NCI-H2196 (cell line): ENCODE results near the gene MKS1.

ENCODE experiments used
- DNase-seq: peaks from one replicate; lab custom pipeline; 2025; ENCODE audit not compliant: unreplicated experiment; lab: John Stamatoyannopoulos, UW

The MKS1 gene

DNA sequence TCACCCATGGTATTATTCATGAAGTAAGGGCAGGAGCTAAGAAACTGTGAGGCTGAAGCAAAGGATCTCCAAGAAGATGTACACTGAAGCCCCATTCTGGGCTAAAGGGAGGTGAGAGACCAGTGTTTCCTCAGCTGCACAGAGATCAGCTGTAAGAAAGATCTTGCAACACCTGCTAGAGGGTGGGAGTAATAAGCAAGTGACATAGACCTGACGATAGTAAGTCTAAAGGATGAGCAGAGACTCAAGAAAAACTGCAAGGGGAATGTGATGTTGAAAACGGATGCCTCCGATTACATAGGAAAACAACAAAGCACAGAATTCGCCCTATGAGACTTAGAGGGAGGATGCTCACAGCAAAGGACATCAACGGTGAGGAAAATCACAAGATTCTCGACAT lies 52.4 kb downstream of the MKS1 start, which contains the start of gene OR4D2:
OR4D2 (plus strand) TSS at position 301 of the 400 bp plus-strand sequence. CDS start 2,674 bp downstream, outside the sequence.
- no peak for DNase-seq

DNA sequence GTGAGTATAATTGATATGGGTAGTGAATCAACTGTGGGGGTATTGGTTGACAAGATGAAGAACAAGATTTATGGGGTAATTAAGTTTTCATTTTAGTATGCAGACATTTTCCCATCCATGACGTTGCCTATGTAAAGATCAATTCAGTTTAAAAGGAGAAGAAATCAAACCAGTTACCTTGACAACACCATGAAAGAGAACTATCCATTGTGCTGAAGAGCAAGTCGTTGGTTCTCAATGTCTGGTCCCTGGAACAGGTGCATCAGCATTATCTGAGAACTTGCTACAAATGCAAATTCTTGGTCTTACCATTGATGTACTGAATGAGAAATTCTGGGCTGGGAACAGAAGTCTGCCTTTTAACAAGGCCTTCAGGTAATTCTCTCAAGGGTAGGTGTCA lies 53.1 kb downstream of the MKS1 start:
- DNase-seq = no peak

DNA sequence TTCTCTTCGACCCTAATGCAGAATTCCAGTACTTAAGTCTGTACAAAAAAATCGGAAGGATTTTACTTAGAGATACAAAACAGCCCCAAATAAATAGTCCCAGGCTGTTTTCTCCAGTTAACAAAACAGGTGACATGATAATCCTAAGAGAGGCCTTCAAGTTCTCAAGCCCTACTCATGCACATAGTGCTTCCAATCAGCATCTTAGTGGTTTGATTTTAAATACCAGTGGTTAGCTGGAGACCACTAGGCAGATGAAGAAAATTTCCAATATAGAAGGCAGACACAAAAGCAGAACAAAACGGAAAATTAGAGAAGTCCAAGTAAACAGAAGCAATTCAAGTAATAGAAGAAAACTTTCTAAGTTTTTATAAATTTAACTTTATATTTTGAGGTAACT lies 57.5 kb downstream of the MKS1 start:
- DNase-seq = no peak

DNA sequence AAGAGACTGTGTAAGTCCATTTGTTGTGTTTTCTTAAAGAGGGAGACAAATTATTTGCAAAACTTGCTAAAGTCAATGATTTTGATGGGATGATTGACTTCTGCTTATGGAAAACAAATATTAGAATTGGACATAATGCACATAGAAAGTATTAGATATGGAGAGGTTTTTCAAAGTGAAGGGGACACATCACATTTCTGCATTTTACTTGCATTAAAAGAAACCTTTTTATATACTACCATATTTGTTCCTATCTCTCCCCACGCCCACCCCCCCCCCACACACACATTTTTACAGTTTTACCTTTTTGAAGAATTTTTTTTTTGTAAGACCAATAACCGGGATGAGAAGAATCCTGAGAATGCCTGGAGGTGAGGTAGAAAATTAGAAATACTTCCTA lies 60.9 kb downstream of the MKS1 start:
- no peak for DNase-seq

DNA sequence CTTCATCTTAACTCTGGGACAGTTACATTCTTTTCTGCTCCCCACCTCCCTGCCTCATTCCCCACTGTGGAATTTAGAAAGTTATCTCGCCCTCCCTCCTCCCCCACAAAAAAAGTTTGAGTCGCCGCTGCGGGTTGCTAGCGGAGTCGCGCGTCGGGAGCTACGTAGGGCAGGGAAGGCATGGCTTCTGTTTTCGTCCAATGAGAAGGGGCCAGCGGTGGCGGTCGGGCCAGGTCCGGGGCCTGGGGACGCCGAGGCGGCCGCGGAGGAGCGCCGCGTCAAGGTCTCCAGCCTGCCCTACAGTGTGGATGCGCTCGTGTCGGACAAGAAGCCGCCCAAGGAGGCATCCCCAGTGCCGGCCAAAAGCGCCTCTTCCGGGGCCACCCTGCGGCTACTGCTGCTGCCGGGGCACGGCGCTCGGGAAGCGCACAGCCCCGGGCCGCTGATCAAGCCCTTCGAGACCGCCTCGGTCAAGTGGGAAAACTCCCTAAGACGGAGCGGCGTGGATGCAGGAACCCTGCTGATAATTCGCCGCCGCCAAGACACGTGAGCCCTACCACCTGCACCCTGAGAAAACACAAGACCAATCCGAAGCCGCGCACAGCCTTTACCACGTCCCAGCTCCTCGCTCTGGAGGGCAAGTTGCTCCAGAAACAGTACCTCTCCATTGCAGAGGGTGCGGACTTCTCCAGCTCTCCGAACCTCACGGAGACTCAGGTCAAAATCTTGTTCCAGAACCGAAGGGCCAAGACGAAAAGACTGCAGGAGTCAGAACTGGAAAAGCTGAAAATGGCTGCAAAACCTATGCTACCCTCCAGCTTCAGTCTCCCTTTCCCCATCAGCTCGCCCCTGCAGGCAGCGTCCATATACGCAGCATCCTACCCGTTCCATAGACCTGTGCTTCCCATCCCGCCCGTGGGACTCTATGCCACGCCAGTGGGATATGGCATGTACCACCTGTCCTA lies 61.9 kb downstream of the MKS1 start:
- no peak for DNase-seq
